Fibroblast of pulmonary artery (primary cell): ENCODE measurements around the gene MAN1A1.
"Not testable (repeated sequence)": the region's sequence is repeated elsewhere in the genome, so short reads cannot be mapped to it uniquely, and the experiment has no call there.

Source experiments
- DNase-seq: peaks from one replicate; pipeline ENCODE4 v3.0.0-alpha.2; 2010; ENCODE audit warnings: low read depth
- H3K4me3 ChIP-seq: replicated peaks from 2 replicates; pipeline ENCODE4 v1.5.1; 2011; ENCODE audit warnings: low read depth, mild to moderate bottlenecking, control low read depth, low read length, moderate library complexity
- TF ChIP-seq, protein P1 (sequence below): IDR thresholded peaks from 2 replicates; pipeline ENCODE4 v1.5.1; 2011; ENCODE audit warnings: mild to moderate bottlenecking, control low read depth, low read length, inconsistent platforms; ENCODE audit errors: missing control alignments

Gene MAN1A1

DNA sequence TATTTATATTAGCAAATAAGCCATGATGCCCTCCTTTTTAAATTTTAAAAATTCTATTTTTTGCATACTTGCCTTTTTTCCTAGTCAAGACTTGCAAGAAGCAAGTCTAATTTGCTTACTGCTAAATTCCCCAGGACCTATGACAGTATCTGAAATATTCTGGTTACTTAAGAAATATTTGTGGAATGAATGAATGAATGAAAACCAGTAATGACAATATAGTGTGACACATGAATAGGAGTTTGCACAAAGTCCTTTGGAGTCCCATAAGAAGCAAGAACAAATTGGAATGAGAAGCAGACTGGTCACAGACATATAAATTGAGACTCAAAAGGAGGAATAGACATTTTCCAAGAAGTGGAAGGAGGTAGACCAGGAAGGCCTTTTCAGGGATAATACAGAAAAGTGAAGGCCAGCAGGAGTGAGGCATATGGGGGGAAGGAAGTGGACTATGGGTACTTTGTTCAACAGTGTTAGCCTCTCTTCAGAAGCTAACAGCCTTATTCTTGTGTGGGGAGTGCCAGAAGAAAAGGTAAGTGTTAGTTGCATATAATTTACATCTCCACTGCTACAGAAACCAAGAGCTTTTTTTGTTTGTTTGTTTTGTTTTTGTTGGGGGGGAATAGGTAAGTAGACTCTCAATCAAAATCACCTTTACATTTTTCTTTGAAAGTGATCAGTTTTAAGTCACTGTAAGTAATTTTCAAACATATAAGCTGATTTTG, 177.5 kb downstream of the MAN1A1 start:
- DNase-seq, result no peak
- TF ChIP-seq, protein P1, sequence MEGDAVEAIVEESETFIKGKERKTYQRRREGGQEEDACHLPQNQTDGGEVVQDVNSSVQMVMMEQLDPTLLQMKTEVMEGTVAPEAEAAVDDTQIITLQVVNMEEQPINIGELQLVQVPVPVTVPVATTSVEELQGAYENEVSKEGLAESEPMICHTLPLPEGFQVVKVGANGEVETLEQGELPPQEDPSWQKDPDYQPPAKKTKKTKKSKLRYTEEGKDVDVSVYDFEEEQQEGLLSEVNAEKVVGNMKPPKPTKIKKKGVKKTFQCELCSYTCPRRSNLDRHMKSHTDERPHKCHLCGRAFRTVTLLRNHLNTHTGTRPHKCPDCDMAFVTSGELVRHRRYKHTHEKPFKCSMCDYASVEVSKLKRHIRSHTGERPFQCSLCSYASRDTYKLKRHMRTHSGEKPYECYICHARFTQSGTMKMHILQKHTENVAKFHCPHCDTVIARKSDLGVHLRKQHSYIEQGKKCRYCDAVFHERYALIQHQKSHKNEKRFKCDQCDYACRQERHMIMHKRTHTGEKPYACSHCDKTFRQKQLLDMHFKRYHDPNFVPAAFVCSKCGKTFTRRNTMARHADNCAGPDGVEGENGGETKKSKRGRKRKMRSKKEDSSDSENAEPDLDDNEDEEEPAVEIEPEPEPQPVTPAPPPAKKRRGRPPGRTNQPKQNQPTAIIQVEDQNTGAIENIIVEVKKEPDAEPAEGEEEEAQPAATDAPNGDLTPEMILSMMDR, result no peak
- no peak overlapping the region for H3K4me3 ChIP-seq

DNA sequence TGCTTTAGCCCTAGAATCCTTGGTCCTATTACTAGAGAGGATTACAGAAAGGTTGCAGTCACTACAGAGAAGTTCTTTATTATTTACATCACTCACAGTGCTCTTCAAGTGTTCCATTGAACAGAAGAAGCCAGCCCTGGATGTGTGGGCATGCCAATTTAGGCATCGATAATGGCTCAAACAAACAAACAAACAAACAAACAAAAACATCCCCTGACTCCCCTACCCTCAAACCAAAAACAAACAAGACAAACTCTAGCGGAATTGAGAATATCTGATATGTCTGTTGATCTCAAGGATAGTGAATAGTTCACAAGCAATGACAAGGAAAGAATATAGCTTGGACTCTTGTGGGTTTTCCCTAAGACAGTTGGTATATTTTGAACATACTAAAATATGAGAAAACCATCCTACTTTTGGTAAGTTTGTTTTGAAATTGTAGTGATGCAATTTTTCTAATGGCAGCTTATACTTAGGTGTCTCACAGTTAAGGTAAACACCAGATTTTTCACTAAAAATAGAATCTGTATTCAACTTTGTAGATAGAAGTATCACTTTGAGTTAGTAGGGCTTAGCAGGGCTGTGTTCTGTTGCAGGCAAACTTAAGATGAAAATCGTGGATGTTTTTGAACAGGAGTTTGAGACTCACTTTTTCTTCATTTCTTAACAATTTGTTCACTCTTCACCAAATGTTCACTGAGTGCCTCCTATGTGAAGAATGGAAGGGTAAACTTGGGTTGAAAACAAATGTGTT, 178.3 kb downstream of the MAN1A1 start:
- no peak for DNase-seq
- TF ChIP-seq, protein P1, result no peak
- no peak overlapping the region for H3K4me3 ChIP-seq

DNA sequence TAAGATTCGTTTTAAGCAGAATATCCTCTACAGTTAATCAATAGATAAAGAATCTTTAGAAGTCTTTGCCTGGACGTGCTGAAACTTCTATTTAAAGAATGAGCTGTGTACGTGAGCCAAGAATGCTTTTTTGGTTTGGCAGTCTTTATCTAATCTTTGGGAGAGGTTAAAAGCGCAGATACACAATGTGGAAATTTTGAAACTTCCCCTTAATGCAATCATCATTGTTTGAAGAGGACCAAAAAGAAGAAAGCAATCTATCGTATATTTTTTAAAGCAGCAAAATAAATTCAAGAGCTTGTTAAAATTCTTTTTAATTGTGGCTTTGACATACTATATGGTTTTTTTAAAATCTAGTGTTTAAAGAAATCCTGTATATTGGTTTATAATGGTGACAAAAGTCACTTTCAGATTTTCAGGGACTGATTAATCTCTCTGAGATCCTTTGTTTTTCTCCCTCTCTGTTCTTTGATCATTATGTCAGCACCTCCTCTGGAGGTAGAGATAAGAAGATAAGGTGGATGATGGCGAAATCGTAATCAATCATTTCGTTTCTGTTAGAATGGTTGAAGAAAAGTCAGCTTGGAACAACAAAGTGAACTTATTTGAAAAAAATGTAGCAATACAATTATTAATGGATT, 179.0 kb downstream of the MAN1A1 start:
- DNase-seq, result peak; percentile 49
- H3K4me3 ChIP-seq, result no peak overlapping the region
- TF ChIP-seq, protein P1, result no peak

DNA sequence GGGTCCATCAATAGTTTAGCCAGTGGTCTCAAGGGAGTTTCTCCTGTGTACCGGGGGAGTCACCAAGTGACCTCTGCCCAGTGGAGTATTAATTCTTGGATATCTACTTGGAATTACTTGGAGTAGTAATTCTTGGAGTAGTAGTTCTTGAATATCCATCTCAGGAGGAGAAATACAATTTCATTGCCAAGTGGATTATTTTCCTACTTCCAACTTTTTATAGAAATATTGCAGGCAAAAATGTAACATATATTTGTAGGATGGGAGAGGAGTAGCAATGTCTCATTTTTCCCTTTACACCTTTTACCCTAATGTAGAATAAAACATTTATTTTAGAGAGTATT, 179.5 kb downstream of the MAN1A1 start:
- no peak overlapping the region for H3K4me3 ChIP-seq
- TF ChIP-seq, protein P1, result no peak
- no peak for DNase-seq

DNA sequence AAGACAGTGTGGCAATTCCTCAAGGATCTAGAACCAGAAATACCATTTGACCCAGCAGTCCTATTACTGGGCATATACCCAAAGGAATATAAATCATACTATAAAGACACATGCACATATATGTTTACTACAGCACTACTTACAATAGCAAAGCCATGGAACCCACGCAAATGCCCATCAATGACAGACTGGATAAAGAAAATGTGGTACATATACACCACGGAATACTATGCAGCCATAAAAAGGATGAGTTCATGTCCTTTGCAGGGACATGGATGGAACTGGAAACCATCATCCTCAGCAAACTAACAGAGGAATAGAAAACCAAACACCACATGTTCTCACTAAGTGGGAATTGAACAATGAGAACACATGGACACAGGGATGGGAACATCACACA, 180.2 kb downstream of the MAN1A1 start:
- DNase-seq, H3K4me3 ChIP-seq: not testable (repeated sequence)

DNA sequence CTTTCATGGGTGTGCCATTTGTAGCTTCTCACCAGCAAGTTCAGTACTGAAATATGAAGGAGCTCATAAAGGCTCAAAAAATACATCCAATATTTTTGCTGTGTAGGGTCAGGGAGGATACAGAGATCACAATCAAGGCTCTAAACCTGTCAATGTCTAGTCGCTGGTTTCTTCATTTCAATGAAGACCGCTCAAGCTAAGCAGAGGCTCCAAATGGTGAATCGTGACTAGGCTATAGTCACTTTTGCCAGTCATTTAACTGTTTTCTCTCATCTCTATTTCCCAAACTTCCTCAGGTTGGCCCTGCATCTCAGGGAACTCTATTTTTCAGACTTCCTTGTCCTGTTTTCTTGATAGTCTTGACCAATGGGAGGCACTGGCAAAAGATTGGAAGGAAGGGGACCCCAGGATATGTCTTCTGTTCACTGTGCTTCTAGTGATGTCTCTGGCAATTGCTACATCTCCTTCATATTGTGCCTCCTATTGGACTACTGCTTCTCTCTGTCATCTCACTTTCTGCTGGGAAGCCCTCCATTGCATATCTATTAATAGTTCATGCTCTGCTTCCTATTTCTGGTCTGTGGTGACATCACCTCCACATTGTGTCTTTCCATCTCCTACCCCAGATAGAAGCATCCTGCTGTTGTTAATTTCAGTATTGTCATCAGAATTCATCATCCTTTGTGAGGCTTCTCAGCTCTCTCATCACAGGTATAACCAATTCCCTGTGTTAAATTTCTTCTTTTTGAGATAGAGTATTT, 183.4 kb downstream of the MAN1A1 start:
- no peak overlapping the region for H3K4me3 ChIP-seq
- TF ChIP-seq, protein P1, result no peak
- DNase-seq, result no peak

DNA sequence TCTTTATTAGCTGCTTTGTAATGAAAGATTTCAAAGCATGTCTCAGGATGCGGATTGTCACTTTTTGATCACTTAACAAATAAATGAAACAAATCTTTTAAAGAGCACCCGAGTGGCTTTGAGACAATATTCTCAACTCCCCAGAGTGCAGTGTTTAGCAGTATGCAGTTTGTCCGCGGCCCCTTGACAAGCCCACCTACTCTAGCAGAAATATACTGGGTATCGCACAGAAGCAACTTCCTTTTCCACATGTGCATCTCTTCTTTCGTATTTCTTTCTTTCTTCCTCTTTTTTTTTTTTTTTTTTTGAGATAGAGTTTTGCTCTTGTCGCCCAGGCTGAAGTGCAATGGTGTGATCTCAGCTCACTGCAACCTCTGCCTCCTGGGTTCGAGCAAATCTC, 186.6 kb downstream of the MAN1A1 start:
- no peak for DNase-seq
- TF ChIP-seq, protein P1, result no peak
- H3K4me3 ChIP-seq, result no peak overlapping the region
